IMR-90 (cell line): Measurements from ENCODE around the gene GFRA4. TPM values are rescaled to one million over a fixed set of nuclear protein-coding genes. Genes with fewer than 3 reads are reported as not detected.

Experiments
- ATAC-seq: fragments of 200-7000 bp; cut with Tn5 transposase; 2 replicates; pipeline ENCODE4 v1.9.1; 2020; ENCODE audit warnings: low read depth, mild to moderate bottlenecking, moderate library complexity
- BruUV-seq: library from RNA; stranded (reverse); fragments of 400-500 nt; replicated peaks from 2 replicates; lab custom pipeline; 2021; lab: Mats Ljungman, UMichigan
- CTCF ChIA-PET: fragments of 300-600 bp; formaldehyde crosslinking; extraction: SDS; loops from one replicate; lab custom pipeline; 2021; ENCODE audit warnings: antibody characterized with exemption; lab: Yijun Ruan, JAX
- POLR2A ChIA-PET: fragments of 300-600 bp; sonication (Branson Sonifier 250); formaldehyde crosslinking; loops from one replicate; lab custom pipeline; 2022; ENCODE audit warnings: antibody characterized with exemption; ENCODE audit not compliant: unreplicated experiment; lab: Charles Lee
- DNase-seq: peaks from one replicate; pipeline ENCODE4 v3.0.0; 2013
- H2AFZ ChIP-seq: replicated peaks from 2 replicates; pipeline ENCODE3; 2013; ENCODE audit warnings: low read length, mild to moderate bottlenecking; ENCODE audit not compliant: poor library complexity
- H2AK5ac ChIP-seq: 2 replicates; pipeline ENCODE4 v1.6.1; 2013; ENCODE audit warnings: low read depth, low read length, inconsistent platforms
- H2AK9ac ChIP-seq: replicated peaks from 2 replicates; pipeline ENCODE3; 2013; ENCODE audit warnings: mild to moderate bottlenecking, low read depth, low read length, moderate library complexity; ENCODE audit not compliant: poor library complexity
- H2BK120ac ChIP-seq: 2 replicates; pipeline ENCODE4 v1.6.1; 2013; ENCODE audit warnings: low read depth, low read length, inconsistent platforms
- H2BK15ac ChIP-seq: 3 replicates; pipeline ENCODE4 v1.6.1; 2013; ENCODE audit warnings: low read depth, low read length, inconsistent platforms
- H2BK20ac ChIP-seq: 2 replicates; pipeline ENCODE4 v1.6.1; 2013; ENCODE audit warnings: low read depth, mild to moderate bottlenecking, inconsistent platforms, low read length, moderate library complexity
- H2BK5ac ChIP-seq: 2 replicates; pipeline ENCODE4 v1.6.1; 2013; ENCODE audit warnings: mild to moderate bottlenecking, low read depth, low read length, inconsistent platforms; ENCODE audit not compliant: poor library complexity, severe bottlenecking
- H3K14ac ChIP-seq: replicated peaks from 2 replicates; pipeline ENCODE4 v1.6.1; 2013; ENCODE audit warnings: low read depth, low read length, inconsistent platforms
- H3K18ac ChIP-seq: 2 replicates; pipeline ENCODE4 v1.6.1; 2013; ENCODE audit warnings: low read depth, low read length, control low read depth
- H3K23ac ChIP-seq: 2 replicates; pipeline ENCODE4 v1.6.1; 2013; ENCODE audit warnings: low read depth, low read length, inconsistent platforms
- H3K27ac ChIP-seq: 2 replicates; pipeline ENCODE4 v1.5.1; 2013; ENCODE audit warnings: mild to moderate bottlenecking, control low read depth, low read length; ENCODE audit not compliant: insufficient read depth
- H3K27me3 ChIP-seq: 2 replicates; pipeline ENCODE4 v1.6.1; 2013; ENCODE audit warnings: low read length; ENCODE audit not compliant: control insufficient read depth, insufficient read depth
- H3K36me3 ChIP-seq: 2 replicates; pipeline ENCODE4 v1.6.1; 2013; ENCODE audit warnings: low read length, mixed read lengths; ENCODE audit not compliant: control insufficient read depth, insufficient read depth
- H3K4ac ChIP-seq: 2 replicates; pipeline ENCODE4 v1.6.1; 2013; ENCODE audit warnings: low read depth, low read length, inconsistent platforms
- H3K4me1 ChIP-seq: 2 replicates; pipeline ENCODE4 v1.6.1; 2013; ENCODE audit warnings: low read length, mixed read lengths; ENCODE audit not compliant: control insufficient read depth, insufficient read depth
- H3K4me2 ChIP-seq: 2 replicates; pipeline ENCODE4 v1.6.1; 2013; ENCODE audit warnings: low read depth, mild to moderate bottlenecking, control low read depth, low read length, moderate library complexity
- H3K4me3 ChIP-seq: 2 replicates; pipeline ENCODE4 v1.5.1; 2013; ENCODE audit warnings: low read depth, mild to moderate bottlenecking, control low read depth, low read length, moderate library complexity; ENCODE audit not compliant: insufficient read depth
- H3K56ac ChIP-seq: 2 replicates; pipeline ENCODE4 v1.6.1; 2013; ENCODE audit warnings: low read length, inconsistent platforms; ENCODE audit not compliant: insufficient read depth; ENCODE audit errors: extremely low read depth
- H3K79me1 ChIP-seq, 2 experiments: 2 replicates each; pipeline ENCODE4 v1.6.1; 2013; ENCODE audit warnings: low read length in 2 of 2, inconsistent platforms in 1 of 2, low read depth in 1 of 2
- H3K9ac ChIP-seq: 2 replicates; pipeline ENCODE4 v1.6.1; 2013; ENCODE audit warnings: low read depth, low read length, control low read depth
- H3K9me1 ChIP-seq: 2 replicates; pipeline ENCODE4 v1.6.1; 2013; ENCODE audit warnings: low read length, inconsistent platforms; ENCODE audit not compliant: insufficient read depth
- H3K9me3 ChIP-seq: 2 replicates; pipeline ENCODE4 v1.6.1; 2013; ENCODE audit warnings: low read length; ENCODE audit not compliant: control insufficient read depth, insufficient read depth
- H4K20me1 ChIP-seq: 2 replicates; pipeline ENCODE4 v1.6.1; 2013; ENCODE audit warnings: low read length, inconsistent platforms; ENCODE audit not compliant: insufficient read depth
- H4K5ac ChIP-seq: 2 replicates; pipeline ENCODE4 v1.6.1; 2013; ENCODE audit warnings: mild to moderate bottlenecking, low read depth, low read length, control low read depth
- H4K8ac ChIP-seq, 2 experiments: 2 replicates each; pipeline ENCODE4 v1.6.1; 2013; ENCODE audit warnings: low read depth in 2 of 2, low read length in 2 of 2, control low read depth in 1 of 2, inconsistent platforms in 1 of 2
- H4K91ac ChIP-seq: 2 replicates; pipeline ENCODE4 v1.6.1; 2013; ENCODE audit warnings: low read depth, low read length, inconsistent platforms; ENCODE audit not compliant: insufficient read depth
- CEBPB ChIP-seq: IDR thresholded peaks from 2 replicates; pipeline ENCODE4 v1.6.1; 2012; ENCODE audit warnings: low read depth, low read length, improper control_type of control experiment
- POLR2A ChIP-seq: IDR thresholded peaks from 2 replicates; pipeline ENCODE4 v1.6.1; 2012; ENCODE audit warnings: mild to moderate bottlenecking, low read depth, low read length
- WGBS, 2 experiments: methylation state at CpG; one replicate each; pipeline versions ENCODE4 v1.1.5 to v1.1.7; 2013; ENCODE audit warnings: missing lambda C conversion rate in 2 of 2; ENCODE audit not compliant: insufficient read length in 1 of 2; ENCODE audit errors: extremely low coverage in 2 of 2; 5-methylcytosine and 5-hydroxymethylcytosine counted together
- dilution Hi-C: fragments of 300-500 bp; cut with HindIII; formaldehyde crosslinking; loops from one replicate; pipeline ENCODE4 v1.14.3; 2018; ENCODE audit warnings: low sequenced_read_pairs; ENCODE audit not compliant: unreplicated experiment
- in situ Hi-C: fragments of 300-500 bp; cut with MboI; formaldehyde crosslinking; loops from 3 replicates; pipeline ENCODE4 v1.14.3; 2019; ENCODE audit warnings: low sequenced_read_pairs, inconsistent platforms, mixed read lengths
- intact Hi-C: fragments of 100-400 bp; cut with micrococcal nuclease; formaldehyde crosslinking; loops from 2 replicates; pipeline ENCODE4 v1.10.0; 2022
- polyA plus RNA-seq, 3 experiments: library from polyadenylated mRNA; depleted of rRNA; stranded (reverse); fragments of >200 nt; gene quantifications; 2 replicates each; pipeline ENCODE4 v1.2.3, GENCODE V29; 2012; ENCODE audit warnings: low replicate concordance in 1 of 3
- total RNA-seq: library from RNA; depleted of rRNA; stranded (reverse); fragments of >200 nt; gene quantifications from 2 replicates; pipeline ENCODE4 v1.2.3, GENCODE V29; 2012

The GFRA4 gene
- total and polyA plus RNA-seq, 2 of the 4 experiments (the other 2 are of a cell fraction): not detected

DNA sequence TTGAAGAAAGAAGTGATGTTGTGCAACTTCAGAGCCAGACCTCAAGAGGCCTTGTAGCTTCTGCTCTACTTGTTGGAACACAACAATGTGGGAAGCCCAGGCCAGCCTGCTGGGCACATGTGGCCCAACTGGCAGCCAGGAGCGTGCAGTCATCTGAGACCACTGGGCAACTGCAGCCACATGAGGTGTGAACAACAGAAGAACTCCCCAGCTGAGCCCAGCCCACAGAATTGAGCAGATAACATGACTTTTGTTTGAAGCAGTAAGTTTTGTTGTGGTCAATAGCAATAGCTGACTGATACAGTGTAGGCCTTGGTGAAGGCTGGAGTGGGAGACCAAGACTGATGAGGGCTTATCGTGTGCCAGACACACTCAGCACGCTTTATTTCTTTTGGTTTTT lies 27.2 kb upstream of the GFRA4 start:
- in situ Hi-C loops (no loop called here), dilution Hi-C loops (no loop called here), intact Hi-C loops (no loop called here)
- DNase-seq (no peak), ATAC-seq (no peak)
- peaks cover 13% of the 10 kb centered on the region for H3K9me1 ChIP-seq
- no peak overlapping the region for H4K5ac ChIP-seq
- no peak overlapping the region for H3K4me3 ChIP-seq
- H3K36me3 ChIP-seq: no peaks in the 10 kb centered on the region
- H3K4me1 ChIP-seq: peaks cover 12% of the 10 kb centered on the region
- no peaks in the 10 kb centered on the region for H3K9me3 ChIP-seq
- H4K20me1 ChIP-seq: no peaks in the 10 kb centered on the region
- no peak overlapping the region for H2AK5ac ChIP-seq
- peaks cover 7% of the 10 kb centered on the region; the same call in 1 of the 2 replicates for H3K27me3 ChIP-seq
- H2AK9ac ChIP-seq: no peak overlapping the region
- H2AFZ ChIP-seq: no peak overlapping the region
- H2BK120ac ChIP-seq: no peak overlapping the region
- H3K14ac ChIP-seq: no peak overlapping the region
- no TSS peak for BruUV-seq
- WGBS, 2 experiments: no CpG with 5 or more reads among the region's 3 CpGs
- H3K56ac ChIP-seq: no peak overlapping the region
- H3K9ac ChIP-seq: no peak overlapping the region
- no peak overlapping the region for H3K4ac ChIP-seq
- H3K18ac ChIP-seq: no peak overlapping the region
- no peak overlapping the region for H2BK20ac ChIP-seq
- POLR2A ChIA-PET: no interaction called here
- CTCF ChIA-PET: no interaction called here
- no peak overlapping the region for H3K23ac ChIP-seq
- no peaks in the 10 kb centered on the region for H3K79me1 ChIP-seq
- no peak overlapping the region for H2BK15ac ChIP-seq
- H4K91ac ChIP-seq: no peak overlapping the region
- no peak overlapping the region for H4K8ac ChIP-seq
- H2BK5ac ChIP-seq: no peak overlapping the region
- no peak overlapping the region for H3K27ac ChIP-seq
- TF ChIP-seq POLR2A (no peak), CEBPB (peak; percentile 22; the same call in 1 of the 2 replicates)
- no peak overlapping the region for H3K4me2 ChIP-seq
